Peyer's patch (tissue), 4 donors: ENCODE measurements around the gene TDRD12. TPM values are rescaled to one million over a fixed set of nuclear protein-coding genes. Genes with fewer than 3 reads are reported as not detected.

Experiments used
- DNase-seq, 3 donors: peaks; one replicate each; pipeline ENCODE4 v3.0.0-alpha.2; 2017 to 2019
- H3K27ac ChIP-seq, 4 donors: fragments of 200-600 bp; sonication (generic); one replicate each; pipeline ENCODE4 v1.5.1; 2016 to 2019
- H3K27me3 ChIP-seq, 2 donors: fragments of 200-600 bp; sonication (generic); one replicate each; pipeline ENCODE4 v1.5.1; 2019
- H3K36me3 ChIP-seq, 3 donors: fragments of 200-600 bp; sonication (generic); one replicate each; pipeline ENCODE4 v1.5.1; 2016 to 2019
- H3K4me1 ChIP-seq, 4 donors: fragments of 200-600 bp; sonication (generic); one replicate each; pipeline ENCODE4 v1.5.1; 2016 to 2019
- H3K4me3 ChIP-seq, 4 donors: fragments of 200-600 bp; sonication (generic); 1 replicate in 3 of 4; 2 replicates in 1 of 4; pipeline ENCODE4 v1.5.1; 2016 to 2019; ENCODE audit warnings: mild to moderate bottlenecking in 1 of 4
- H3K9me3 ChIP-seq, 4 donors: fragments of 200-600 bp; sonication (generic); one replicate each; pipeline ENCODE4 v1.5.1; 2016 to 2019; ENCODE audit warnings: mild to moderate bottlenecking in 1 of 4
- CTCF ChIP-seq, 6 experiments: fragments of 450-650 bp in 4 of 6; fragments of 200-600 bp in 2 of 6; sonication (generic) in 1 of 6; IDR thresholded peaks; one replicate each; pipeline ENCODE4 v1.5.1; 2017 to 2019; ENCODE audit warnings: antibody characterized with exemption in 6 of 6, mild to moderate bottlenecking in 3 of 6, moderate library complexity in 1 of 6
- POLR2A ChIP-seq, 2 donors: fragments of 450-650 bp; IDR thresholded peaks; one replicate each; pipeline ENCODE4 v1.5.1; 2017; ENCODE audit warnings: antibody characterized with exemption in 2 of 2, mild to moderate bottlenecking in 2 of 2, moderate library complexity in 2 of 2
- total RNA-seq, 4 donors: library from RNA; depleted of rRNA; stranded (reverse); fragments of >200 nt; gene quantifications; one replicate each; pipeline ENCODE4 v1.1.0, GENCODE V29; 2016

The TDRD12 gene
- total RNA-seq, 4 donors from 2014 or later, result 1.7 TPM; not detected in 3

GRCh38 chr19:32718286-32718685, 1.3 kb upstream of the TDRD12 start:
- DNase-seq, result no peak
- peaks cover 0 to 21% (median 0%) of the 10 kb centered on the region in 3 donors for H3K36me3 ChIP-seq
- no peak for TF ChIP-seq CTCF (IDR thresholded peaks at IDR 0.05)
- TF ChIP-seq POLR2A (IDR thresholded peaks at IDR 0.05), result no peak
- no peaks in the 10 kb centered on the region for H3K27me3 ChIP-seq
- H3K4me1 ChIP-seq, result no peaks in the 10 kb centered on the region
- no peak overlapping the region for H3K4me3 ChIP-seq
- no peaks in the 10 kb centered on the region for H3K9me3 ChIP-seq
- no peak overlapping the region for H3K27ac ChIP-seq

GRCh38 chr19:32720216-32720935, 809 bp downstream of the TDRD12 start:
- Histone ChIP-seq H3K27ac (no peak overlapping the region), H3K4me1 (no peaks in the 10 kb centered on the region), H3K4me3 (no peak overlapping the region), H3K9me3 (no peaks in the 10 kb centered on the region), H3K36me3 (peaks cover 0 to 1% (median 0%) of the 10 kb centered on the region in 3 donors), H3K27me3 (no peaks in the 10 kb centered on the region)
- DNase-seq, result no peak
- TF ChIP-seq CTCF (IDR thresholded peaks at IDR 0.05), result no peak
- no peak for TF ChIP-seq POLR2A (IDR thresholded peaks at IDR 0.05)

GRCh38 chr19:32720936-32721250, 1.3 kb downstream of the TDRD12 start:
- H3K9me3 ChIP-seq, result no peaks in the 10 kb centered on the region
- no peaks in the 10 kb centered on the region for H3K4me1 ChIP-seq
- H3K27me3 ChIP-seq, result no peaks in the 10 kb centered on the region
- no peaks in the 10 kb centered on the region for H3K36me3 ChIP-seq
- no peak overlapping the region for H3K27ac ChIP-seq
- DNase-seq, result no peak
- H3K4me3 ChIP-seq, result no peak overlapping the region
- TF ChIP-seq CTCF (IDR thresholded peaks at IDR 0.05) (no peak), POLR2A (IDR thresholded peaks at IDR 0.05) (no peak)

DNA sequence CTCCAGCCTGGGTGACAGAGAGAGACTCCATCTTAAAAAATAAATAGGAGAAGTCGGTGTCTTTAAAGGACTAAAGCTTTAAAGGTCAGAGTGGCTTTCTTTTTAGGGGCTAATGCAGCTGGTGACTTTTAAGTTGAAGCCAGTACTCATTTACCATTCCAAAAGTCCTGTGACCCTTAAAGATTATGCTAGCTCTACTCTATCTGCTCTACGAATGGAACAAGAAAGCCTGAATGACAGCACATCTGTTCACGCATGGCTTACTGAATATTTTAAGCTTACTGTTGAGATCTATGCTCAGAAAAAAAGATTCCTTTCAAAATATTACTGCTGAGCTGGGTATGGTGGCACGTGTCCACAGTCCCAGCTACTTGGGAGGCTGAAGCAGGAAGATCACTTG, 16.4 kb downstream of the TDRD12 start:
- no peaks in the 10 kb centered on the region for H3K36me3 ChIP-seq
- TF ChIP-seq CTCF (IDR thresholded peaks at IDR 0.05), result no peak
- DNase-seq, result no peak

GRCh38 chr19:32743021-32743420, 23.5 kb downstream of the TDRD12 start:
- no peak overlapping the region for H3K27ac ChIP-seq
- no peak overlapping the region for H3K4me3 ChIP-seq
- TF ChIP-seq POLR2A (IDR thresholded peaks at IDR 0.05), result no peak
- TF ChIP-seq CTCF (IDR thresholded peaks at IDR 0.05), result no peak
- H3K9me3 ChIP-seq, result no peaks in the 10 kb centered on the region
- no peak for DNase-seq
- H3K4me1 ChIP-seq, result no peaks in the 10 kb centered on the region
- no peaks in the 10 kb centered on the region for H3K27me3 ChIP-seq
- no peaks in the 10 kb centered on the region for H3K36me3 ChIP-seq

More for the DNA sequence above, 16.4 kb downstream of the TDRD12 start:
- Histone ChIP-seq H3K27me3 (no peaks in the 10 kb centered on the region), H3K4me1 (no peaks in the 10 kb centered on the region), H3K9me3 (no peaks in the 10 kb centered on the region), H3K4me3 (no peak overlapping the region), H3K27ac (no peak overlapping the region)

DNA sequence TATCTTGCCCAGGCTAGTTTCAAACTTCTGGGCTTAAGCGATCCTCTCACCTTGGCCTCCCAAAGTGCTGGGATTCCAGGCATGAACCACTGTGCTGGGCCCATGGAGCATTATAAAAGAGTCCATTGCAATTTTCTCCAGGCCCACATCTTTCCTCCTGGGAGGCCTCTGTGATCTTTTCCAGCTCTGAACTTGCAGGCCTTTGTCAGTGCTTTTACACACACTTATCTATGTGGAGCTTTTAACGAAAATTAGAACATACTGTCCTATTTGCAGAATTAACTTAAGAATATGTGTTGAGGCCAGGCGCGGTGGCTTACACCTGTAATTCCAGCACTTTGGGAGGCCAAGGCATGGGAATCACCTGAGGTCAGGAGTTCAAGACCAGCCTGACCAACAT, 23.9 kb downstream of the TDRD12 start:
- Histone ChIP-seq H3K27me3 (no peaks in the 10 kb centered on the region), H3K4me1 (no peaks in the 10 kb centered on the region), H3K36me3 (no peaks in the 10 kb centered on the region), H3K9me3 (no peaks in the 10 kb centered on the region), H3K27ac (no peak overlapping the region), H3K4me3 (no peak overlapping the region)
- no peak for DNase-seq
- TF ChIP-seq CTCF (IDR thresholded peaks at IDR 0.05), result no peak
- TF ChIP-seq POLR2A (IDR thresholded peaks at IDR 0.05), result no peak
